Nephron progenitor cell (in vitro differentiated cells): ENCODE results near the gene SLC38A8.

ENCODE experiments used
- DNase-seq: peaks from one replicate; pipeline ENCODE4 v3.0.0; 2021
- H3K27ac Mint-ChIP-seq: 2 replicates; pipeline ENCODE4 v1.8.0; 2021; ENCODE audit warnings: mild to moderate bottlenecking, moderate library complexity, mixed read lengths
- H3K27me3 Mint-ChIP-seq: 2 replicates; pipeline ENCODE4 v1.8.0; 2021; ENCODE audit warnings: mild to moderate bottlenecking, low read depth, mixed read lengths; ENCODE audit not compliant: poor library complexity
- H3K36me3 Mint-ChIP-seq: 2 replicates; pipeline ENCODE4 v1.8.0; 2021; ENCODE audit warnings: low read depth, mixed read lengths
- H3K4me1 Mint-ChIP-seq: 2 replicates; pipeline ENCODE4 v1.8.0; 2021; ENCODE audit warnings: mixed read lengths
- H3K4me3 Mint-ChIP-seq: 2 replicates; pipeline ENCODE4 v1.8.0; 2021; ENCODE audit warnings: mild to moderate bottlenecking, moderate library complexity, mixed read lengths
- H3K9me3 Mint-ChIP-seq: 2 replicates; pipeline ENCODE4 v1.8.0; 2021; ENCODE audit warnings: mild to moderate bottlenecking, moderate library complexity, mixed read lengths
- TF ChIP-seq, protein P1 (sequence below): fragments of 200-600 bp; sonication (generic); IDR thresholded peaks from 2 replicates; pipeline ENCODE4 v1.5.0; 2021; ENCODE audit warnings: antibody characterized with exemption

SLC38A8 gene

DNA sequence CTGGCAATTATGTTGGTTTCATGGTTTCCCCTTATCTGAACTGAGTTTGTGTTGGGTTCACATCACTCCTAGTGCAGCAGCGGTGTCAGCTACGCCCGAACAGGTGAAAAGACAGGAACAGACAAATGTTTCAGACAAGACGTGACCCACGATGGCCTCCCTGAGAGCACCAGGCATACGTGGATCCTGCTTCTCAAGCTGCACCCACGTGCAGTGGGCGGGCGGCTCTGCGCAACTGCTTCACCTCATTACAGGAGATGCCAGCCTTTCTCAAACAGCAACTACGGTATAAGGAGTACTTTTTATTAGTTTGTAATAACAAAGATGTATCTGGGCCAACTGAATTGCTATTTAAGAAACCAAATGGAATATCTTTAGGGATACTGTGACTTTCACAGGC lies 32.8 kb upstream of the SLC38A8 start:
- Mint-ChIP-seq H3K4me1 (no peaks in the 10 kb centered on the region), H3K36me3 (peaks cover 80% of the 10 kb centered on the region), H3K4me3 (no peak overlapping the region), H3K9me3 (peaks cover 6% of the 10 kb centered on the region), H3K27me3 (no peaks in the 10 kb centered on the region), H3K27ac (no peak overlapping the region)
- TF ChIP-seq, protein P1, sequence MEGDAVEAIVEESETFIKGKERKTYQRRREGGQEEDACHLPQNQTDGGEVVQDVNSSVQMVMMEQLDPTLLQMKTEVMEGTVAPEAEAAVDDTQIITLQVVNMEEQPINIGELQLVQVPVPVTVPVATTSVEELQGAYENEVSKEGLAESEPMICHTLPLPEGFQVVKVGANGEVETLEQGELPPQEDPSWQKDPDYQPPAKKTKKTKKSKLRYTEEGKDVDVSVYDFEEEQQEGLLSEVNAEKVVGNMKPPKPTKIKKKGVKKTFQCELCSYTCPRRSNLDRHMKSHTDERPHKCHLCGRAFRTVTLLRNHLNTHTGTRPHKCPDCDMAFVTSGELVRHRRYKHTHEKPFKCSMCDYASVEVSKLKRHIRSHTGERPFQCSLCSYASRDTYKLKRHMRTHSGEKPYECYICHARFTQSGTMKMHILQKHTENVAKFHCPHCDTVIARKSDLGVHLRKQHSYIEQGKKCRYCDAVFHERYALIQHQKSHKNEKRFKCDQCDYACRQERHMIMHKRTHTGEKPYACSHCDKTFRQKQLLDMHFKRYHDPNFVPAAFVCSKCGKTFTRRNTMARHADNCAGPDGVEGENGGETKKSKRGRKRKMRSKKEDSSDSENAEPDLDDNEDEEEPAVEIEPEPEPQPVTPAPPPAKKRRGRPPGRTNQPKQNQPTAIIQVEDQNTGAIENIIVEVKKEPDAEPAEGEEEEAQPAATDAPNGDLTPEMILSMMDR: no peak
- no peak for DNase-seq

DNA sequence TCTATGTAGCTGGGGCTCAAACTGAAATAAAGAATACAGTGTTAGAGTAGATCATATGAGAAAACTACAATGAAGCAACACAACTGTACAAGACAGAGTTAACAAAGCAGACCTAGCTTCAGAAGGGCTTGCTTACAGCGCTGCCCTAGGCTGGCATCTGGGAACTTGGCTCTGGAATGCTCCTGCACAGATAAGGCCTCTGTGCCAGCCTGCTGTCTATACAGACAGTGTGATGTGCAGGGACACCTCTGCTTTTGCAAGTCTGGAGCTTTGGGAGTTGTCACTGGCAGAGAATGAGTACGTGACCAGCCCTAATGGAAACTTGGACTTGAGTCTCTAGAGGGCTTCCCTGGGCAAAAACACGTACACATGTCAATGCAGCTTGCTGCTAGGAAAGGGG lies 32.1 kb upstream of the SLC38A8 start:
- no peak for DNase-seq
- H3K36me3 Mint-ChIP-seq: peaks cover 75% of the 10 kb centered on the region
- H3K4me3 Mint-ChIP-seq: no peak overlapping the region
- no peaks in the 10 kb centered on the region for H3K27me3 Mint-ChIP-seq
- H3K27ac Mint-ChIP-seq: peak overlapping the region; percentile 42
- peaks cover 6% of the 10 kb centered on the region for H3K9me3 Mint-ChIP-seq
- TF ChIP-seq, protein P1: no peak
- no peaks in the 10 kb centered on the region for H3K4me1 Mint-ChIP-seq

DNA sequence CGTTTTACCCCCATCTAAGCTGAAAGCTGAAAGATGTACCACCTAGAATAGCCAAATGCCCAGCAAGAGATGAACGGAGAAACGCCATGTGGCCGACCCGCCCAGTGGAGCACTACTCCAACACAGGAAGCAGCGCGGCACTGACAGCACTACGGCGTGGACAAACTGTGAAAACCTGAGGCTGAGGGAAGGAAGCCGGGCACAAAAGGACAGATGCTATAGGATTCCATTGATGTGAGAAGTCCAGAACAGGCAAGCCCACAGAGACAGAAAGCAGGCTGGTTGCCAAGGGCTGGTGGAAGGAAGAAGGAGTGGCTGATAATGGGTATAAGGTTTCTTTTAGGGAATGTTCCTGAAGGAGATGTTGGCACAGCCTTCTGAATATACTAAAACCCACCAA lies 29.4 kb upstream of the SLC38A8 start:
- H3K9me3 Mint-ChIP-seq: no peaks in the 10 kb centered on the region
- TF ChIP-seq, protein P1: no peak
- peaks cover 69% of the 10 kb centered on the region for H3K36me3 Mint-ChIP-seq
- no peaks in the 10 kb centered on the region for H3K4me1 Mint-ChIP-seq
- DNase-seq: no peak
- H3K27me3 Mint-ChIP-seq: no peaks in the 10 kb centered on the region
- H3K4me3 Mint-ChIP-seq: no peak overlapping the region
- no peak overlapping the region for H3K27ac Mint-ChIP-seq

DNA sequence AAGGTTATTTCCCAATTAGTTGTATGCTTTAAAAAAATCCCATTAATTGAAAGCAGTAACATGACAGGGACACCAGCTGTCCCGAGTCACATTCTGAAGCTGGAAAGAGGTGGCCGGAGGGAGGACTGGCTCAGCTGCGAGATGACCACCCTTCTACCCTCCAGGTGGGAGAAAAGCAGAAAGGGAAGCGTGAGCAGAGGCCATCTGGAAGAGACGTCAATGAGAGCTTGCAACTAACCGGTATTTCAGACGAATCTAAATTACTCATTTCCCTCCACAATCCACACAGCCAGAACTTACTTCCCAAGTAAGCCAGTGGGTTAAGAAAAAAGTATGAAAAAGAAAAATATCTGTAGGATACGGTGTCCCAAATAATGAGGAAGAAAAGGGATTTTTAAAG lies 28.5 kb upstream of the SLC38A8 start:
- no peak overlapping the region for H3K27ac Mint-ChIP-seq
- no peaks in the 10 kb centered on the region for H3K9me3 Mint-ChIP-seq
- H3K4me1 Mint-ChIP-seq: no peaks in the 10 kb centered on the region
- H3K27me3 Mint-ChIP-seq: no peaks in the 10 kb centered on the region
- H3K4me3 Mint-ChIP-seq: no peak overlapping the region
- no peak for DNase-seq
- peaks cover 60% of the 10 kb centered on the region for H3K36me3 Mint-ChIP-seq
- TF ChIP-seq, protein P1: no peak

DNA sequence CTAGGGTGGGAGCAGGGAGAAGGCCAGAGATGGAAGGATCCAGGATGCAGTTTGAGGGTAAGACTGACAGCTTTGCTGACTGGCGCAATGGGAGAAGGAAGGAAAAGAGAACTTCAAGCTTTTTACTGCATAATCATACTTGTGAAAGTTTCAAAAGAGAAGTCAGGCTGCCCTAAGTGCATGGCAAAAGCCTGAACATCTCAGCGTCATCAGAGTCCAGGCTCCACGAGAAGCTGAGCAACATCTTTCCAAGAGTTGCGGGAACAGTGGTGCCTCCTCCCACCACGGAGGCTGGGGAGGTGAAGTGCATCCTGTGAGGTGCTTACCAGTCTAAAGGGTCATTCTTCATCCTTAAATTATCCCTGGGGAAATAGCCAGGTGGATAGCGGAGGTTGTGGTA lies 26.9 kb upstream of the SLC38A8 start:
- no peak overlapping the region for H3K27ac Mint-ChIP-seq
- TF ChIP-seq, protein P1: no peak
- H3K4me3 Mint-ChIP-seq: no peak overlapping the region
- H3K9me3 Mint-ChIP-seq: no peaks in the 10 kb centered on the region
- no peak for DNase-seq
- no peaks in the 10 kb centered on the region for H3K27me3 Mint-ChIP-seq
- H3K4me1 Mint-ChIP-seq: no peaks in the 10 kb centered on the region
- H3K36me3 Mint-ChIP-seq: peaks cover 48% of the 10 kb centered on the region

DNA sequence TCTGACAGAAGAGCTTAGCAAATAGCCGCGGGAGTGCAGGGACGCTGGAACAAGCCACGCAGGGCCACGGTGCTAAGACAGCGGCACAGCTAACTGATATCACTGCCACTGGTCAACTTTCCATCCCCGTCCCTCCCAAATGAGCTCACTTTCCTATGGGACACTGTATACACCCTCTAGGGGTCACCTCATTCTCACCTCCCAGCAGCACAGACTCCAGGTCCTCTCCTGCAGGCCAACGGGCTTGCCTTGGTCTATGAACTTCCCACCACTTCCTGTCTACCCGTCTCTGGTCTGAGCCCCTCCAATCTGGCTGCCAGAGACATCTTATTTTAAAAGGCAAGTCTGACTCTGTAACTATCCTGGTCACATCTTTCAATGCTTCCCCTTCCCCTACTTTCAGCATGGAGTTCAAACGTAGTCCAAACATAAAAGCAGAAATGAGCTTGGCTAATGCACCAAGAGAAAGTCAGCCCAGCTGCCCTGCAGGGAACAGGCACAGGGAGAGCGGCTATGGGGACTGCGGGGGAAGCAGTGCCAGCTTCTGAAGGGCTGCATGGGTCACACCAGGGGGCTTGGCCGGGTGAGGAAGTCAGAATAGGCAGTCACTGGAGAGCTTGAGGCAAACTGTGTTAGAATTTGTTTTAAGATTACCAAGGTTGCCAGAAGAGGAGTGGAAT lies 26.3 kb upstream of the SLC38A8 start:
- H3K27ac Mint-ChIP-seq: no peak overlapping the region
- H3K36me3 Mint-ChIP-seq: peaks cover 43% of the 10 kb centered on the region
- DNase-seq: no peak
- H3K27me3 Mint-ChIP-seq: no peaks in the 10 kb centered on the region
- TF ChIP-seq, protein P1: no peak
- H3K4me3 Mint-ChIP-seq: no peak overlapping the region
- no peaks in the 10 kb centered on the region for H3K4me1 Mint-ChIP-seq
- no peaks in the 10 kb centered on the region for H3K9me3 Mint-ChIP-seq
